ENCODE results near the gene ELAPOR1. TPM values are rescaled to one million over a fixed set of nuclear protein-coding genes. Genes with fewer than 3 reads are reported as not detected.

Gene ELAPOR1
- total RNA-seq, 6 donors from 2014 or later: 14.7 to 49.3 (median 24.4) TPM

- Histone ChIP-seq H3K4me3 (no peak overlapping the region), H3K27me3 (no peaks in the 10 kb centered on the region), H3K27ac (no peak overlapping the region), H3K36me3 (no peaks in the 10 kb centered on the region), H3K4me1 (peaks cover 7 to 10% (median 9%) of the 10 kb centered on the region in 4 donors), H3K9me3 (no peaks in the 10 kb centered on the region)
- no peak for TF ChIP-seq POLR2AphosphoS5 (IDR thresholded peaks at IDR 0.05)
- no peak for TF ChIP-seq POLR2A (IDR thresholded peaks at IDR 0.05)
- no peak for TF ChIP-seq CTCF (IDR thresholded peaks at IDR 0.05)
- no peak for TF ChIP-seq EP300 (IDR thresholded peaks at IDR 0.05)
- 83 to 91% methylated on average over 3 of the region's 3 CpGs for WGBS, 2 donors
- ATAC-seq (ENCODE audit: low FRiP score in 2 of 2): no peak
- DNase-seq: no peak
Measured at GRCh38 chr1:109135940-109136339, 22.0 kb downstream of the ELAPOR1 start.

- DNase-seq (no peak), ATAC-seq (ENCODE audit: low FRiP score in 2 of 2) (no peak)
- Histone ChIP-seq H3K4me3 (no peak overlapping the region), H3K27me3 (no peaks in the 10 kb centered on the region), H3K36me3 (no peaks in the 10 kb centered on the region), H3K4me1 (peaks cover 7 to 10% (median 9%) of the 10 kb centered on the region in 4 donors), H3K27ac (no peak overlapping the region), H3K9me3 (no peaks in the 10 kb centered on the region)
- 87 to 89% methylated on average over 6 of the region's 6 CpGs for WGBS, 2 donors
- TF ChIP-seq POLR2AphosphoS5 (IDR thresholded peaks at IDR 0.05) (no peak), CTCF (IDR thresholded peaks at IDR 0.05) (no peak), POLR2A (IDR thresholded peaks at IDR 0.05) (no peak), EP300 (IDR thresholded peaks at IDR 0.05) (no peak)
Measured at GRCh38 chr1:109136766-109137165, 22.9 kb downstream of the ELAPOR1 start.

- Histone ChIP-seq H3K27me3 (no peaks in the 10 kb centered on the region), H3K4me1 (peaks cover 7 to 10% (median 9%) of the 10 kb centered on the region in 4 donors), H3K4me3 (no peak overlapping the region), H3K9me3 (no peaks in the 10 kb centered on the region), H3K36me3 (no peaks in the 10 kb centered on the region), H3K27ac (no peak overlapping the region)
- 87 to 89% methylated on average over 3 of the region's 3 CpGs for WGBS, 2 donors
- ATAC-seq (ENCODE audit: low FRiP score in 2 of 2) (no peak), DNase-seq (no peak)
- TF ChIP-seq POLR2A (IDR thresholded peaks at IDR 0.05): no peak
- TF ChIP-seq EP300 (IDR thresholded peaks at IDR 0.05): no peak
- TF ChIP-seq CTCF (IDR thresholded peaks at IDR 0.05): no peak
- TF ChIP-seq POLR2AphosphoS5 (IDR thresholded peaks at IDR 0.05): no peak
Measured at GRCh38 chr1:109137958-109138357, 24.0 kb downstream of the ELAPOR1 start.

- no peak for TF ChIP-seq EP300 (IDR thresholded peaks at IDR 0.05)
- no peak for TF ChIP-seq POLR2AphosphoS5 (IDR thresholded peaks at IDR 0.05)
- no peak for TF ChIP-seq CTCF (IDR thresholded peaks at IDR 0.05)
- no peak for TF ChIP-seq POLR2A (IDR thresholded peaks at IDR 0.05)
- DNase-seq: no peak
- Histone ChIP-seq H3K27ac (no peak overlapping the region), H3K36me3 (no peaks in the 10 kb centered on the region), H3K4me1 (peaks cover 7 to 10% (median 9%) of the 10 kb centered on the region in 4 donors), H3K27me3 (no peaks in the 10 kb centered on the region), H3K4me3 (no peak overlapping the region), H3K9me3 (no peaks in the 10 kb centered on the region)
- 79 to 91% methylated on average over 3 of the region's 3 CpGs for WGBS, 2 donors
- no peak for ATAC-seq (ENCODE audit: low FRiP score in 2 of 2)
Measured at GRCh38 chr1:109138358-109138757, 24.4 kb downstream of the ELAPOR1 start.

- Histone ChIP-seq H3K9me3 (no peaks in the 10 kb centered on the region), H3K36me3 (no peaks in the 10 kb centered on the region), H3K4me1 (no peaks in the 10 kb centered on the region), H3K27me3 (no peaks in the 10 kb centered on the region), H3K27ac (no peak overlapping the region), H3K4me3 (no peak overlapping the region)
- ATAC-seq (ENCODE audit: low FRiP score in 2 of 2) (no peak), DNase-seq (no peak)
- no peak for TF ChIP-seq POLR2AphosphoS5 (IDR thresholded peaks at IDR 0.05)
- TF ChIP-seq EP300 (IDR thresholded peaks at IDR 0.05): no peak
- no peak for TF ChIP-seq CTCF (IDR thresholded peaks at IDR 0.05)
- TF ChIP-seq POLR2A (IDR thresholded peaks at IDR 0.05): no peak
- WGBS, 2 donors: 86 to 94% methylated on average over 3 of the region's 3 CpGs
Measured at GRCh38 chr1:109140392-109140791, 26.5 kb downstream of the ELAPOR1 start.
